K562 (cell line): ENCODE measurements around the gene GP1BB. TPM values are rescaled to one million over a fixed set of nuclear protein-coding genes. Genes with fewer than 3 reads are reported as not detected.

Experiments
- BCLAF1 ChIP-seq, 2 experiments: fragments of 450-650 bp in 1 of 2; IDR thresholded peaks; 2 replicates each; pipeline ENCODE4 v1.6.1; 2011 to 2017; ENCODE audit warnings: low read depth in 2 of 2, antibody characterized with exemption in 1 of 2, borderline replicate concordance in 1 of 2, low read length in 1 of 2, mild to moderate bottlenecking in 1 of 2, mixed read lengths in 1 of 2; ENCODE audit not compliant: control insufficient read depth in 1 of 2
- CBX5 ChIP-seq: IDR thresholded peaks from 2 replicates; pipeline ENCODE4 v1.6.1; 2014; ENCODE audit warnings: low read depth, borderline replicate concordance
- DIDO1 ChIP-seq: fragments of 450-650 bp; IDR thresholded peaks from 2 replicates; pipeline ENCODE4 v1.6.1; 2016; ENCODE audit warnings: low read depth, missing biosample characterization, missing genetic modification characterization
- DMBX1 ChIP-seq: fragments of 250-450 bp; sonication (Bioruptor Pico); IDR thresholded peaks from 2 replicates; pipeline ENCODE4 v1.8.0; 2022; ENCODE audit warnings: inconsistent platforms, mild to moderate bottlenecking, moderate library complexity, borderline replicate concordance
- EZH2 ChIP-seq: IDR thresholded peaks from 2 replicates; pipeline ENCODE4 v1.6.1; 2012; ENCODE audit warnings: low read depth, mild to moderate bottlenecking, inconsistent platforms, low read length, borderline replicate concordance
- HCFC1 ChIP-seq: IDR thresholded peaks from 2 replicates; pipeline ENCODE4 v1.6.1; 2012; ENCODE audit warnings: low read depth, low read length, improper control_type of control experiment
- MTA1 ChIP-seq: fragments of 450-650 bp; IDR thresholded peaks from 2 replicates; pipeline ENCODE4 v1.6.1; 2017; ENCODE audit warnings: borderline replicate concordance
- NFATC3 ChIP-seq: fragments of 450-650 bp; IDR thresholded peaks from 2 replicates; pipeline ENCODE4 v1.6.1; 2017; ENCODE audit warnings: mild to moderate bottlenecking
- NFIC ChIP-seq: fragments of 450-650 bp; IDR thresholded peaks from 2 replicates; pipeline ENCODE4 v1.6.1; 2017; ENCODE audit warnings: mild to moderate bottlenecking, inconsistent platforms
- NR2C2 ChIP-seq, 2 experiments: fragments of 200-800 bp in 1 of 2; sonication (Bioruptor generic) in 1 of 2; sonication (generic) in 1 of 2; formaldehyde crosslinking in 1 of 2; IDR thresholded peaks; 2 replicates each; pipeline versions ENCODE4 v1.6.1 to v1.8.0; 2016 to 2022; ENCODE audit warnings: mild to moderate bottlenecking in 1 of 2, missing compliant biosample characterization in 1 of 2, missing genetic modification characterization in 1 of 2, missing genetic modification reagents in 1 of 2
- POLR2G ChIP-seq: fragments of 200-400 bp; formaldehyde crosslinking; IDR thresholded peaks from 2 replicates; pipeline ENCODE4 v1.6.1; 2017; ENCODE audit warnings: low read depth, mild to moderate bottlenecking, antibody characterized with exemption, low read length, moderate library complexity
- PRPF4 ChIP-seq: fragments of 200-400 bp; formaldehyde crosslinking; IDR thresholded peaks from one replicate; pipeline ENCODE4 v1.6.1; 2017; ENCODE audit warnings: low read length, low read depth, mild to moderate bottlenecking; ENCODE audit not compliant: insufficient read depth, poor library complexity, severe bottlenecking
- RBFOX2 ChIP-seq: fragments of 200-400 bp; formaldehyde crosslinking; IDR thresholded peaks from 2 replicates; pipeline ENCODE4 v1.6.1; 2017; ENCODE audit warnings: low read depth, mild to moderate bottlenecking, low read length, moderate library complexity
- RUNX1 ChIP-seq: sonication (generic); IDR thresholded peaks from 2 replicates; pipeline ENCODE4 v1.6.1; 2016; ENCODE audit warnings: antibody characterized with exemption, low read depth
- SIN3B ChIP-seq: fragments of 450-650 bp; IDR thresholded peaks from 2 replicates; pipeline ENCODE4 v1.6.1; 2017; ENCODE audit warnings: low read depth, mild to moderate bottlenecking, moderate library complexity
- SMAD2 ChIP-seq: fragments of 150-350 bp; IDR thresholded peaks from 2 replicates; pipeline ENCODE4 v1.6.1; 2014; ENCODE audit warnings: low read depth, mild to moderate bottlenecking, low read length
- SNRNP70 ChIP-seq: fragments of 200-400 bp; formaldehyde crosslinking; optimal IDR thresholded peaks from 2 replicates; pipeline ENCODE3; 2017; ENCODE audit warnings: low read depth, low read length
- THRA ChIP-seq: fragments of 450-650 bp; IDR thresholded peaks from 2 replicates; pipeline ENCODE4 v1.6.1; 2017; ENCODE audit warnings: mild to moderate bottlenecking, moderate library complexity
- YBX1 ChIP-seq: fragments of 450-650 bp; IDR thresholded peaks from 2 replicates; pipeline ENCODE4 v1.7.1; 2016; ENCODE audit warnings: mild to moderate bottlenecking
- ZNF324 ChIP-seq: fragments of 250-450 bp; sonication (Bioruptor Pico); IDR thresholded peaks from 2 replicates; pipeline ENCODE4 v1.4.0; 2020; ENCODE audit warnings: mild to moderate bottlenecking
- ZSCAN29 ChIP-seq: fragments of 450-650 bp; IDR thresholded peaks from 2 replicates; pipeline ENCODE4 v1.6.1; 2017
- polyA plus RNA-seq, 8 experiments: library from polyadenylated mRNA; depleted of rRNA in 4 of 8; stranded (reverse) in 5 of 8; unstranded in 3 of 8; fragments of >200 nt; fragmentation: Nextera tagmentation in 2 of 8; fragmentation: Illumina TruSeq in 1 of 8; extraction: Ambion mirVana in 2 of 8; extraction: Trizol in 1 of 8; gene quantifications; 2 replicates each; pipeline versions ENCODE4 v1.2.1 to v1.2.3, GENCODE V29; 2011 to 2014; ENCODE audit warnings: inconsistent platforms in 1 of 8, missing spikeins in 1 of 8
- total RNA-seq, 7 experiments: library from RNA; depleted of rRNA in 6 of 7; stranded (reverse); fragments of >200 nt in 6 of 7; fragmentation: Illumina TruSeq in 2 of 7; extraction: Trizol in 2 of 7; gene quantifications; 2 replicates each; pipeline versions ENCODE4 v1.2.1 to v1.2.3, GENCODE V29; 2011 to 2021; ENCODE audit warnings: low replicate concordance in 1 of 7

Gene GP1BB
- total and polyA plus RNA-seq, 9 of the 15 experiments (the other 6 are each of a cell fraction or from before 2014, with no cell fraction given): 0.69 to 162 (median 2.8) TPM

DNA sequence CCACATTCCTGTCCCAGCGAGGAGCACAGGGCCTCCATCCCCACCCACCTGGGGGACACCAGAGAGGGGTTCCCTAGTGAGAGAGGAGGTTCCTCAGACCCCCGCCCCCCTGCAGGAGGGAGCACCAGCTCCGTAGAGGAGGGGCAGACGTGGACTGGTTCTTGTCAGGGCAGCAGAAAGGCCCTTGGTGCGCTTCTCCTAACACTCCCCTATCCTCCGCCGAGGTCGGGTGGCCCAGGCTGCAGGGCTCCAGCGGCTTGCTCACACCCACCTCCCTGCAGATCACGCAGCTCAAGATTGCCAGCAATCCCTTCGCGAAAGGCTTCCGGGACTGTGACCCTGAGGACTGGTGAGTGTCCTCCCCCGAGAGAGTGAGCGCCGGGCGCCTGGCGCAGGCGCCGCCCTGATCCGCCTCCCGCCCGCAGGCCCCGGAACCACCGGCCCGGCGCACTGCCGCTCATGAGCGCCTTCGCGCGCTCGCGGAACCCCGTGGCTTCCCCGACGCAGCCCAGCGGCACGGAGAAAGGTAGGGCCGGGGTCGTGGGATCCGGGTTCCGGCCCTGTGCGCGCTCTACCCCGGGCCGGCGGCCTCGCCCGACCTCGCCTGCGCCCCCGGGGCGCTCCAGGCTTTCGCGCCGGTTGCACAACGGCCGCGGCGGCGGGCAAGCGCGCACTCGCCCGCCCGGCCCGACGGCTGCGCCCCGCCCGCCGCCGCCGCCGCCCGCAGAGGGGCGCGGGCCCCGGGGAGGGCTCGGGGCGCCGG is 42.3 kb downstream of the GP1BB start (continued):
- TF ChIP-seq THRA (no peak), BCLAF1 (IDR thresholded peaks at IDR 0.05; ENCODE audit: borderline replicate concordance in 1 of 2, control insufficient read depth in 1 of 2, low read depth in 2 of 2, low read length in 1 of 2) (no peak), RBFOX2 (peak; percentile 46; the same call in 1 of the 2 replicates), SNRNP70 (peak; percentile 4), HCFC1 (no peak), NFIC (0 out of 2 replicates have a peak, but pooled peaks have one; percentile 12), DIDO1 (tag) (no peak), CBX5 (peak; percentile 15; the same call in 1 of the 2 replicates), NFATC3 (no peak), NR2C2 (CRISPR knock-in tag; IDR thresholded peaks at IDR 0.05) (no peak), NR2C2 (tag; IDR thresholded peaks at IDR 0.05) (peak; percentile 66; the same call in 1 of the 2 replicates), SIN3B (no peak; the same call in 1 of the 2 replicates), PRPF4 (no peak), SMAD2 (no peak), ZSCAN29 (no peak), POLR2G (peak; percentile 44), RUNX1 (no peak), DMBX1 (CRISPR knock-in tag) (no peak), EZH2 (no peak), MTA1 (no peak), YBX1 (no peak), ZNF324 (CRISPR knock-in tag) (no peak)
